GM19468 (cell line): ENCODE data around the gene TAT.
"Not testable (repeated sequence)": the region's sequence is repeated elsewhere in the genome, so short reads cannot be mapped to it uniquely, and the experiment has no call there.

Source experiments
- ATAC-seq: cut with Tn5 transposase; IDR thresholded peaks from one replicate; pipeline ENCODE4 v1.9.1; 2021; ENCODE audit warnings: mild to moderate bottlenecking, moderate library complexity, moderate number of reproducible peaks; ENCODE audit not compliant: unreplicated experiment; ENCODE audit errors: extremely low read depth

TAT gene

DNA sequence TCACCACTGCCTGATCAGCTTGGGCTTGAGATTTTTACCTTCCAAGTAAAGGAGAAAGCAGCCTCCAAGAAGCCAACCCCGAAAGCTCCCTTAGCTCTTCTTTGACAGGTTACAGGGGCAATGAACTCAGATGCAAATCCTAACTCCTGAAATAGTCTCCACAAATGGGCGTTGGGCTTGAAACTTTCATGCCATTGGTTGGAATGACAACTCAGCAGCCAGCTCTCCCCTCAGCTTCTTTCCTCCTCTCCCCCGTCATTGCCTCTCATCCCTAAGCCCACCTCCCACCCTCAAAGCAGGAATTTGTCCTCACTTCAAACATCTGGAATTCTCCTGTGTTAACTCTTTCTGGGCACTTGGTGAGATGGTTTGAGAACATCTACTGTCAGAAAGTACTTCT lies at the start of gene TAT:
TSS of gene TAT (minus strand) at position 122 of the 400 bp plus-strand sequence. CDS start 677 bp downstream, outside the sequence.
- ATAC-seq: no peak

DNA sequence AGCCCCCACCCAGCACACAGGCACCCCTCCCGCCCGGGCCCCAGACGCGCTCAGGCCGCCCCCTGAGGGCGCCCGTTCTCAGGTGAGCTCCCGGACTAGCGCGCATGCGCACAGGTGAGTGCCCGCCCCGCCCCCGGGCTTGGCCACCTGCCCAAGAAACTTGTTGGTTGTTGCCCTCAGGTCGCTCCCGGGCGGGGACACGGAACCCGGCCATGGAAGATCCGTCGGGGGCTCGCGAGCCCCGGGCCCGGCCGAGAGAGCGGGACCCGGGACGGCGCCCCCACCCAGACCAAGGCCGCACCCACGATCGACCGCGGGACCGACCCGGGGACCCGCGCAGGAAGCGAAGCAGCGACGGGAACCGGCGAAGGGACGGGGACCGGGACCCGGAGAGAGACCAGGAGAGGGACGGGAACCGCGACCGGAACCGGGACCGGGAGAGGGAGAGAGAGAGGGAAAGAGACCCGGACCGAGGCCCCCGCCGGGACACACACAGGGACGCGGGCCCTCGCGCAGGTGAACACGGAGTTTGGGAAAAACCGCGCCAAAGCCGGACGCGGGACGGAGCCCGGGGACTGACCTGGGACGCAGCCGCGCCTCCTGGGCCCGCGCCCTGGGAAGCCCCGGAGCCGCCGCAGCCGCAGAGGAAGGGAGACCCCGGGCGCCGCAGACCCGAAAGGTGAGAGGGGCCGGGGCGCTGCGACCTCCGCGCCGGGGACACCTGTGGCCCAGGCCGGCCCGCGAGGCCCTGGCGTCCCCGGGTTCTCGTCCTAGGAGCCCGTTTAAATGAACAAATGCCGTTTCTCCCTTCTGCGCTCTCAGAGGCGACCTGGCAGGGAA lies 49.3 kb upstream of the TAT start, which contains the start of gene MARVELD3:
TSS of gene MARVELD3 (plus strand) at position 167 of the 840 bp plus-strand sequence. CDS start at position 213, 46 bp downstream.
- ATAC-seq: no peak

DNA sequence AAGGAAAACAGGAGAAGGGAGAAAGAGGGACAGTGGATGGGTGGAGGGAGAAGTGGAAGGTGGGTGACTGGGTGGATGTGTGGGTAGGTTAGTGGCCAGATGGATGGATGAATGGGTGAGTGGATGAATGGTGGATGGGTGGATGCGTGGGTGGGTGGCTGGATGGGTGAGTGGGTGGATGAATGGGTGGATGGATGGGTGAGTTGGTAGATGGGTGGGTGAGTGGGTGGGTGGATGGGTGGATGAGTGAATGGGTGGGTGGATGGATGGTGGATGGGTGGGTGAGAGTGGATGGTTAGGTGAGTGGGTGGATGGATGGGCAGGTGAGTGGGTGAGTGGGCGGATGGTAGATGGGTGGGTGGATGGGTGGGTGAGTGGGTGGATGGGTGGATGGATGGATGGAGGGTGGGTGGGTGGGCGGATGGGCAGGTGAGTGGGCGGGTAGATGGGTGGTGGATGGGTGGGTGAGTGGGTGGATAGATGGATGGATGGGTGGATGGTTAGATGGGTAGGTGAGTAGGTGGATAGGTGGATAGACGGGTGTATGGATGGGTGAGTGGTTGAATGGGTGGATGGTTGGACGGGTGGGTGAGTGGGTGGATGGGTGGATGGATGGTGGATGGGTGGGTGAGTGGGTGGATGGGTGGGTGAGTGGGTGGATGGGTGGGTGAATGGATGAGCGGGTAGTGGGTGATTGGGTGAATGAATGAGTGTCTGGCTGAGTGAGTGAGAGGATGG lies 48.4 kb upstream of the TAT start:
- ATAC-seq: no peak

DNA sequence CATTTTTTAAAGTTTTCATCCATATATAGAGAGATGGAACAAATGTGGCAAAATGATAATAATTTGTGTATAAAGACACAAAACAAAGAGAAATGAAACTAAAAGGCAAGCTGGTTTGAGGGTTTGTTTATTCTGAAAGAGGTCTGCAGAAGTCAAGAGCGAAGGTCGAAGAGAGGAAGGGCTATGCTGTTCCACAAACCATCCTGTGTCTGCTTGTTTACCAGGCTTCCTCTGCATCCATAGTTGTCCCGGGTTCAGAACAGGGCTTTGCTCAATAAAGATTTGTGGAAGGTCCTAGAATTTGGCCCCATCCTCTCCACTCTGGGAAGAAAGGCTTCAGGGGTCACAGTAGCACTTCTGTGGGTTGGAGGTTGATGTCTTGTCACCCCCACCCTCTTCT lies 46.7 kb upstream of the TAT start:
- ATAC-seq: no peak

DNA sequence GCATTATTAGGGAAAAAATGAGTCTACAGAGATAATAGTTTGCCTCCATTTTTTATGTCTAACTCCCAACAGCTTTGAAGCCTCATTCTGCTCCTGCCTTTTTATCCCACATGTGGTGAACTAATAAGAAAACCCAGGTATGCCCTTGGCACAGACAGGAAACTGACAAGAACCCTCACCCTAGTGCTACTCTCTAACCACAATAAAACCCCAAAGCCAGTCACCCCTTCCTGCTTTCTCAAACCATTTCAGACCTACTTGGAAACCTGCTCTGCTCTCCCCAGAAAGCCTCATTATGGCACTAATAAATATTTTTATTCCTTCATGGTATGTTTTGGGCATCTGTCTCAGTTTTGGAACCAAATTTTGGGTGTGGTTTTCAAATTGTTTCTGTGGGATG lies 45.2 kb upstream of the TAT start:
- no peak for ATAC-seq

DNA sequence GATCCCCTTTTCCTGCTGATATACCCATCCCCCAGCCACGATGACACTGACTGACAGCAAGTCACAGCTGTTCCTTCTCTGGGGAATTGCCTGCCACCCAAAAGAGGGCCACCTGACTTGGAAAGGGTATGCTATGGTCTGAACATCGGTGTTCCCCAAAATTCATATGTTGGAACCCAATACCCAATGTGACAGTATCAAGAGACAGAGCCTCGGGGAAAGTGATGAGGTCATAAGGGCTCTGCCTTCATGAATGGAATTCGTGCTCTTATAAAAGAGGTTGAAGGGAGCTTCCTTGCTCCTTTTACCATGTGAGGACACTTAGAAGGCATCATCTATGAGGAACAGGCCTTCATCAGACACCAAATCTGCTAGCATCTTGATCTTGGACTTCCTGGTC lies 41.5 kb upstream of the TAT start:
- ATAC-seq: no peak

DNA sequence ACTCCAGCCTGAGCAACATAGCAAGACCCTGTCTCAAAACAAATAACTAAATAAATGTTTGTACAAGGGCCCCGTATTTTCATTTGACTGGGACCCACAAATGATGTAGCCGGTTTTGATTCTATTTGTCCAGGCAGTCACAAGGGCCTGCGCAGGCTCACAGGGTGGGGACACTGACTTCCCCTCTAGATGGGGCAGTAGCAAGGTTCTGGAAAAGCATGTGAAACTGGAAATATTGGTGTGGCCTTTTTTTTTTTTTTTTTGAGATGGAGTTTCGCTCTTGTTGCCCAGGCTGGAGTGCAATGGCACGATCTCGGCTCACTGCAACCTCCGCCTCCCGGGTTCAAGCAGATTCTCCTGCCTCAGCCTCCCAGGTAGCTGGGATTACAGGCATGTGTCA lies 38.1 kb upstream of the TAT start:
- ATAC-seq: not testable (repeated sequence)

DNA sequence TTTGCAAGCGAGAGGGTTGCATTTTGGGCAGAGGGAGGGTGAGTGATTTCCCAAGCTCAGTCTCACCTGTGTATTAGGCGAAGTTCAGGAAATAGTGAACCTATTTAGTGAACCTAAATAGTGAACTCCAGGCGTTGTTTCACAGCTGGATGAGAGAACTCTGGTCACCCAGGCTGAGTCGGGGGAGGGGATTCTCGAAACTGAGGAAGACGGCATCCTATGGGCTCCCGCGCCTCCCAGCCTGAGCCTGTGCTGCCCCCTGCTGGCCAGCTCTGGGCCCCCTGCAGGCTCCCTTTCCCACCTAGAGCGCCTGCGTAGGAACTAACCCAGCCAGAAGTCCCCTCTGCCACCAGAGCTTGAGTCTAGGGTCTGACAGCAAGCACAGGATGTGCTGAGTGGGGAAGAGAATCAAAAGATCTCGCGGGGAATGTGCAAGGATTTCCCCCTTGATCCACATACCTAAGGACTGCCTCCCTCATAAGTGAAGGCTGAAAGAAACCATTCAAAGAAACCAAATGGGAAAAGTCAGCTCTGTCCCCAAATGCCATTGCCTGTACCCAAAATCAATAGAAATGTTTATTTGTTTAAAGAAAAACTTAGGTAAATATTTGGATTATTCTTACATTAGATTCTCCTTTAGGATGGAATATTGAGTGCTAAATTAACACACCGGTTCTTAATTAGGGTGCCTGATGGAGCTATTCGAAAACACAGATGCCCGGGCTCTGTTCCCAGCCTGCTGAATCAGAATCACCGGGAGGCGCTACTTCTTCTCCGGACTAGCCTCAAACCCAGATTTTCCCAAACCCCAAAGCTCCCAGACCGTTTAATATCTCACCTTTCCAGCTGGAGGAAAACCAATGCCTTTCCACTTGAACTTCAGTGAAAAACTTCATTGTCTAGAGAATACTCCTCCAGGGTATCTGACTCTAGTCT lies 34.3 kb upstream of the TAT start:
- ATAC-seq: no peak

DNA sequence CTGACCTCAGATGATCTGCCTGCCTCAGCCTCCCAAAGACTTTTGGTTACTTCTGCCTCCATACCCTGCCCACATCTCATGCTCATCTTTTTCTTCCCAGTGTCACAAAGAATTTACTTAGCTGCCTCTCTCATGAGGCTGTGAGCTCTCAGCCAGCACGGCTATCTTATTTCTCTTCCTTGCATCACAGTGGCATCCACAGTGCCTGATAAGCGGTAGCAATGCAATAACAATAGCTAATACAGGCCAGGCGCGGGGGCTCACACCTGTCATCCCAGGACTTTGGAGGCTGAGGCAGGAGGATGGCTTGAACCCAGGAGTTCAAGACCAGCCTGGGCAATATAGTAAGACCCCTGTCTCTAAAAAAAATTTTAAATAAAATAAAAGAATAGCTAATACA lies 33.6 kb upstream of the TAT start:
- no peak for ATAC-seq

DNA sequence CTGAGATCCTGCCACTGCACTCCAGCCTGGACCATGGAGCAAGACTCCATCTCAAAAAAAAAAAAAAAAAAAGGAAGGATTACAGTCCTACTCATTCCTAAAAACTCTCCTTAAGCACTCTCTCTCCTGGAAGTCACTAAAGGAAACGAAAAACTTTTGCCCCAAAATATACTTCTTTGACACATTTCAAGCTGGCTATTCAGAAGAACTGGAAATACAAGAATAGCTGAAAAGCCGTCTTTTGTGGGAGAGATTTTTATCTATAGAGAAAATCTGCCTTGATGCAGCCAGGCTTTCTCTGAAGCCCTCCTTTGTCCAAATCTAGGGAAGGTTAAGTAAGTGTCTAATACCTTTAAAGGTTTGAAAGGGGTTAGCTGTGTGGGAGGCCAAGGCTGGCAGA lies 32.2 kb upstream of the TAT start:
- ATAC-seq: no peak

DNA sequence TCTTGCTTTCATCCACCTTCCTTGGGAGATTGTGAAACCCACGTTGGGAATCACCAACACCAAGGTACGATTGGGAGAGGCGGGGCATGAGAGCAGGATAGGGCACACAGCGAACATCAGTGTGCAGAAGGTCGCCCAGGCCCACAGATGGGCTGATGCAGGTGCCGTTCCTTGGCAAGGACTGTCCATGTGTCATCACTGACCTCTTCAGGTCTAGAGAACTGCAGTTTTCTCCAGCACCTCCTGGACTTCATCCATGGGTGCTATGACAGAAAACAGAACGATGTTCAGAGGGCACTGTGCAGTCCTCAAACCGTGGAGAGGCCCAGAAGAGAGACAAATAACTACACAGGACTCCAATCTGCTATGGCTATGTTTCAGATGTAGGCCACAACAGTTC lies 23.9 kb upstream of the TAT start:
- no peak for ATAC-seq

DNA sequence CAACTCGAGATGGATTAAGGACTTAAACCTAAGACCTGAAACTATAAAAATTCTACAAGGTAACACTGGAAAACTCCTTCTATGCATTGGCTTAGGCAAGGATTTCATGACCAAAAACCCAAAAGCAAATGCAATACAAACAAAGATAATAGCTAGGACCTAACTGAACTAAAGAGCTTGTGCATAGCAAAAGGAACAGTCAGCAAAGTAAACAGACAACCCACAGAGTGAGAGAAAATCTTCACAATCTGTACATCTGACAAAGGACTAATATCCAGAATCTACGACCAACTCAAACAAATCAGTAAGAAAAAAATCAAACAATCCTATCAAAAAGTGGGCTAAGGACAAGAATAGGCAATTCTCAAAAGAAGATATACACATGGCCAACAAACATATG lies 21.5 kb upstream of the TAT start:
- not testable (repeated sequence) for ATAC-seq

DNA sequence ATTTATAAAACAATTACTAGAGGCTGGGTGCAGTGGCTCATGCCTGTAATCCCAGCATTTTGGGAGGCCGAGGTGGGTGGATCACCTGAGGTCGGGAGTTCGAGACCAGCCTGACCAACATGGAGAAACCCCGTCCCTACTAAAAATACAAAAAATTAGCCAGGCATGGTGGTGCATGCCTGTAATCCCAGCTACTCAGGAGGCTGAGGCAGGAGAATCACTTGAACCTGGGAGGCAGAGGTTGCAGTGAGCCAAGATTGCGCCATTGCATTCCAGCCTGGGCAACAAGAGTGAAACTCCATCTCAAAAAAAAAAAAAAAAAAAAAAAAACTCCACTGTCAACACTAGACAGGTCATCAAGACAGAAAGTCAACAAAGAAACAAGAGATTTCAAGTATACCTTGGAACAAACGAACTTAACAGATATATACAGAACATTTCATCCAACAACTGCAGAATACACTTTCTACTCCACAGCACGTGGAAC lies 18.5 kb upstream of the TAT start:
- ATAC-seq: not testable (repeated sequence)

DNA sequence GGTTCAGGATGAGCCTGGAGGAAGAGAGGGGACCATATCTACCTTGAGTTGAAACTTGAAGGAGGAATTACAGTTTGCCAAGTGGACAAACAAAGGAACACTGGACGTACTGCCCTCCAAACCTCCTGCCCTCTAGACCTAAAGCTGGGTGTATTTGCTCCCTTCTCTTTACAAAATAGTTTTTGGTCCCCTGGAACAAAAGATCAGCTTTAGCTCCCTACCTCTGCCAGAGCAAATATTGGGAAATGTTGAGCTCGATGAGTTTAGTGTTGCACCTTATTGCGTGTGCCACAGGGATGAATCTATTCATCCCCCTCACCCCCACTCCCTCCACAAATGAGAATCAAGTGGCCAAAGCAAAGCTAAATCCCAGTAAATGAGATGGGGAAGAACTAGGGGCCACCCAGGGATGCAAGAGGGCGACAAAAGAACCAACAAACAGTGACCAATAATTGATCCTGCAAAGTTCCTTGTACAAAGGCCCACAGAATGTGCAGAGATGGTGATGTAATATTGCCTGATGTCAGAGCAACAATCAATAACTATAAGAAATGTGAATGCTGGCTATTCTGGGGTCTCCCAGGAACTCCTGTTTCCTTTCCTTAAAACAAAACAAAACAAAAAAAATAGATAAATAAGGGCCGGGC lies 17.2 kb upstream of the TAT start:
- no peak for ATAC-seq

DNA sequence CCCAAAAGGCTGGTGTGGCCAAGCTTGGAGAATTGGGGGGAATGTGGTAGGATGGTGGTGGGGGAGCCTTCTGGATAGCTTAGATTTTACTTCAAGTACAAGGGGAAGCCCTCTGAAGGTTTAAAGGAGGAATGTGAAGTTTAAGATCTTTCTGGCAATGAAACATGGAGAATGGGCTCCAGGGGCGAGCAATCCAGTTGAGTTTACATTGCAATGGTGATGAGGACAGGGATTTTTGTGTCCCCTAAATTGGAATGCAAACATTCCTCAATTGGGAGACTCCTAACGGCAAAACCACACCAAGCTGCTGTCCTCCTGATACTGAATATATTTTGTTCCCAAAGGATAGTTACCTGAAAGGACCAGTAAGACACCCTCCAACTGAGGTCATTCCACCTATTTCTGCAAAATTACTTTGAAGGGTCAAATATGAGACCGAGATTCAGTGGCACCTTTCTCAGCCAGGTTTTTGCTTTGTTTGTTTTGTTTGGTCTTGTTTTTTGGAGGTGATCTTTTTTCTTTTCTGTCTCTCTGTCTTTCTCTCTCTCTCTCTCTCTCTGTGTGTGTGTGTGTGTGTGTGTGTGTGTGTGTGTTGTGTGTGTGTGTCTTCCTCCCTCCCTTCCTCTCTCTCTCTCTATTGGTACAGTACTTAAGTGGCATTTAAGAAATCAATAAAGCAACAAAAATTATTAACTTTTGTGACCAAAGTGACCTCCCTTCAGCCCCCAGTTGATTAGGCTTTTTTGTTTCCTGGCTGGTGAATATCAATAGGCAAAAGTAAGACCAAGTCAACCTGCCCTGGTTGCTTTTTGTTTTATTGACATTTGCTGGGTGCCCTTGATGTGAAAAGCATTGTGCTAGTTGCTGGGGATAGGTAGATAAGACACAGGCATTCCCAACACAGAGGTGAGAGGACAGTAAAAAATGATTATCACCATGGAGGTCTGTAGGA lies 16.4 kb upstream of the TAT start:
- ATAC-seq: no peak

DNA sequence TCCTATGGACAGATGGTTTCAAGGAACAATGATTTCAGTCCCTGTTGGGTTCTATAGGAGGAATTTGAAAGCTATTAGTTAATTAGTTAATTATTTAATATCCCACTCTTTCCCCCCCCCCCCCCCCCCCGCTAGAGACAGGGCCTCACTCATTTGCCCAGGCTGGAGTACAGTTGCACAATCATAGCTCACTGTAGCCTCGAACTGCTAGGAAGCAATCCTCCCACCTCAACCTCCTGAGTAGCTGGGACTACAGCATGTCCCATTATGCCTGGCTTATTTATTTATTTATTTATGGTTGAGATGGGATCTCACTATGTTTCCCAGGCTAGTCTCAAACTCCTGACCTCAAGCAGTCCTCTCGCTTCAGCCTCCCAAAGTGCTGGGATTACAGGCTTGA lies 15.0 kb upstream of the TAT start:
- ATAC-seq: no peak

DNA sequence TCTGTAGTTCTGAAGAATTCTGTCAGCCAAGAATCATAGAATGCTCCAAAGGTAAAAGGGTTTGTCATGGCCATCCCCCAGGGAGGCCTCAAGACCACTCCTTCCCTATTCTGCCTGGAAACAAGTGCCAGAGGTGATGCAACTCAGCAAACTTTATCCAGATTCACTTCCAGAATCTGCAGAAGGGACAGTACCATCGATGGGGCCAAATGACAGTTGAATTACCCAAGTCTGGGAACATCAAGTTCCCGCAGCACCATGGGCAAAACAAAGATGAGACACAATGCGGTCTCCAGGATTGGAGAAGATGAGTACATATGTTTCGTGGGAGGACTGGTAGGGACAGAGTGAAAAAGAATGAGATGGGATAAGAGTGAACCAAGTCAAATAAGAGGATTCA lies 13.7 kb upstream of the TAT start:
- ATAC-seq: no peak

DNA sequence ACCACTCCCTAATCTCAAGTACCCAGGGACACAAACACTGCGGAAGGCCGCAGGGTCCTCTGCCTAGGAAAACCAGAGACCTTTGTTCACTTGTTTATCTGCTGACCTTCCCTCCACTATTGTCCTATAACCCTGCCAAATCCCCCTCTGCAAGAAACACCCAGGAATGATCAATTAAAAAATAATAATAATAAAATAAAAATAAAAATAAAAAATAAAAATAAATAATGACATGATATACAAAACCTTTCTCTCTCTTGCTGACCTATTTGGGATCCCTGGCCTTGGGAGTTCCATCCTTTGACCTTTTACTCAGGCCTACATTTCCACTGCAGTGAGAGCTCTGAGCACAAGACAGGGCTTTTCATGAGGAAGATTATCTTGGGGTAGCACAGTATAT lies 13.2 kb upstream of the TAT start:
- not testable (repeated sequence) for ATAC-seq

DNA sequence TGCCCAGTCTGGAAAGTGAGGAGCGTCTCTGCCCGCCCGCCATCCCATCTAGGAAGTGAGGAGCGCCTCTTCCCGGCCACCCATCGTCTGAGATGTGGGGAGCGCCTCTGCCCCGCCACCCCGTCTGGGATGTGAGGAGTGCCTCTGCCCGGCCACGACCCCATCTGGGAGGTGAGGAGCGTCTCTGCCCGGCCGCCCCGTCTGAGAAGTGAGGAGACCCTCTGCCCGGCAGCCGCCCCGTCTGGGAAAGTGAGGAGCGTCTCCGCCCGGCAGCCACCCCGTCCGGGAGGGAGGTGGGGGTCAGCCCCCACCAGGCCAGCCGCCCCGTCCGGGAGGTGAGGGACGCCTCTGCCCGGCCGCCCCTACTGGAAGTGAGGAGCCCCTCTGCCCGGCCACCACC lies 12.4 kb upstream of the TAT start:
- not testable (repeated sequence) for ATAC-seq
